IMR-90 (cell line): ENCODE data around the gene AGXT2. TPM values are rescaled to one million over a fixed set of nuclear protein-coding genes. Genes with fewer than 3 reads are reported as not detected.

Experiments used
- ATAC-seq: fragments of 200-7000 bp; cut with Tn5 transposase; 2 replicates; pipeline ENCODE4 v1.9.1; 2020; ENCODE audit warnings: low read depth, mild to moderate bottlenecking, moderate library complexity
- BruUV-seq: library from RNA; stranded (reverse); fragments of 400-500 nt; replicated peaks from 2 replicates; lab custom pipeline; 2021; lab: Mats Ljungman, UMichigan
- CTCF ChIA-PET: fragments of 300-600 bp; formaldehyde crosslinking; extraction: SDS; loops from one replicate; lab custom pipeline; 2021; ENCODE audit warnings: antibody characterized with exemption; lab: Yijun Ruan, JAX
- POLR2A ChIA-PET: fragments of 300-600 bp; sonication (Branson Sonifier 250); formaldehyde crosslinking; loops from one replicate; lab custom pipeline; 2022; ENCODE audit warnings: antibody characterized with exemption; ENCODE audit not compliant: unreplicated experiment; lab: Charles Lee
- DNase-seq: peaks from one replicate; pipeline ENCODE4 v3.0.0; 2013
- H2AFZ ChIP-seq: replicated peaks from 2 replicates; pipeline ENCODE3; 2013; ENCODE audit warnings: low read length, mild to moderate bottlenecking; ENCODE audit not compliant: poor library complexity
- H2AK5ac ChIP-seq: 2 replicates; pipeline ENCODE4 v1.6.1; 2013; ENCODE audit warnings: low read depth, low read length, inconsistent platforms
- H2AK9ac ChIP-seq: replicated peaks from 2 replicates; pipeline ENCODE3; 2013; ENCODE audit warnings: mild to moderate bottlenecking, low read depth, low read length, moderate library complexity; ENCODE audit not compliant: poor library complexity
- H2BK120ac ChIP-seq: 2 replicates; pipeline ENCODE4 v1.6.1; 2013; ENCODE audit warnings: low read depth, low read length, inconsistent platforms
- H2BK15ac ChIP-seq: 3 replicates; pipeline ENCODE4 v1.6.1; 2013; ENCODE audit warnings: low read depth, low read length, inconsistent platforms
- H2BK20ac ChIP-seq: 2 replicates; pipeline ENCODE4 v1.6.1; 2013; ENCODE audit warnings: low read depth, mild to moderate bottlenecking, inconsistent platforms, low read length, moderate library complexity
- H2BK5ac ChIP-seq: 2 replicates; pipeline ENCODE4 v1.6.1; 2013; ENCODE audit warnings: mild to moderate bottlenecking, low read depth, low read length, inconsistent platforms; ENCODE audit not compliant: poor library complexity, severe bottlenecking
- H3K14ac ChIP-seq: replicated peaks from 2 replicates; pipeline ENCODE4 v1.6.1; 2013; ENCODE audit warnings: low read depth, low read length, inconsistent platforms
- H3K18ac ChIP-seq: 2 replicates; pipeline ENCODE4 v1.6.1; 2013; ENCODE audit warnings: low read depth, low read length, control low read depth
- H3K23ac ChIP-seq: 2 replicates; pipeline ENCODE4 v1.6.1; 2013; ENCODE audit warnings: low read depth, low read length, inconsistent platforms
- H3K27ac ChIP-seq: 2 replicates; pipeline ENCODE4 v1.5.1; 2013; ENCODE audit warnings: mild to moderate bottlenecking, control low read depth, low read length; ENCODE audit not compliant: insufficient read depth
- H3K27me3 ChIP-seq: 2 replicates; pipeline ENCODE4 v1.6.1; 2013; ENCODE audit warnings: low read length; ENCODE audit not compliant: control insufficient read depth, insufficient read depth
- H3K36me3 ChIP-seq: 2 replicates; pipeline ENCODE4 v1.6.1; 2013; ENCODE audit warnings: low read length, mixed read lengths; ENCODE audit not compliant: control insufficient read depth, insufficient read depth
- H3K4ac ChIP-seq: 2 replicates; pipeline ENCODE4 v1.6.1; 2013; ENCODE audit warnings: low read depth, low read length, inconsistent platforms
- H3K4me1 ChIP-seq: 2 replicates; pipeline ENCODE4 v1.6.1; 2013; ENCODE audit warnings: low read length, mixed read lengths; ENCODE audit not compliant: control insufficient read depth, insufficient read depth
- H3K4me2 ChIP-seq: 2 replicates; pipeline ENCODE4 v1.6.1; 2013; ENCODE audit warnings: low read depth, mild to moderate bottlenecking, control low read depth, low read length, moderate library complexity
- H3K4me3 ChIP-seq: 2 replicates; pipeline ENCODE4 v1.5.1; 2013; ENCODE audit warnings: low read depth, mild to moderate bottlenecking, control low read depth, low read length, moderate library complexity; ENCODE audit not compliant: insufficient read depth
- H3K56ac ChIP-seq: 2 replicates; pipeline ENCODE4 v1.6.1; 2013; ENCODE audit warnings: low read length, inconsistent platforms; ENCODE audit not compliant: insufficient read depth; ENCODE audit errors: extremely low read depth
- H3K79me1 ChIP-seq, 2 experiments: 2 replicates each; pipeline ENCODE4 v1.6.1; 2013; ENCODE audit warnings: low read length in 2 of 2, inconsistent platforms in 1 of 2, low read depth in 1 of 2
- H3K9ac ChIP-seq: 2 replicates; pipeline ENCODE4 v1.6.1; 2013; ENCODE audit warnings: low read depth, low read length, control low read depth
- H3K9me1 ChIP-seq: 2 replicates; pipeline ENCODE4 v1.6.1; 2013; ENCODE audit warnings: low read length, inconsistent platforms; ENCODE audit not compliant: insufficient read depth
- H3K9me3 ChIP-seq: 2 replicates; pipeline ENCODE4 v1.6.1; 2013; ENCODE audit warnings: low read length; ENCODE audit not compliant: control insufficient read depth, insufficient read depth
- H4K20me1 ChIP-seq: 2 replicates; pipeline ENCODE4 v1.6.1; 2013; ENCODE audit warnings: low read length, inconsistent platforms; ENCODE audit not compliant: insufficient read depth
- H4K5ac ChIP-seq: 2 replicates; pipeline ENCODE4 v1.6.1; 2013; ENCODE audit warnings: mild to moderate bottlenecking, low read depth, low read length, control low read depth
- H4K8ac ChIP-seq, 2 experiments: 2 replicates each; pipeline ENCODE4 v1.6.1; 2013; ENCODE audit warnings: low read depth in 2 of 2, low read length in 2 of 2, control low read depth in 1 of 2, inconsistent platforms in 1 of 2
- H4K91ac ChIP-seq: 2 replicates; pipeline ENCODE4 v1.6.1; 2013; ENCODE audit warnings: low read depth, low read length, inconsistent platforms; ENCODE audit not compliant: insufficient read depth
- CTCF ChIP-seq: conservative IDR thresholded peaks from 2 replicates; pipeline ENCODE4 v1.5.1; 2012; ENCODE audit warnings: mild to moderate bottlenecking, low read depth, low read length, improper control_type of control experiment
- WGBS, 2 experiments: methylation state at CpG; one replicate each; pipeline versions ENCODE4 v1.1.5 to v1.1.7; 2013; ENCODE audit warnings: missing lambda C conversion rate in 2 of 2; ENCODE audit not compliant: insufficient read length in 1 of 2; ENCODE audit errors: extremely low coverage in 2 of 2; 5-methylcytosine and 5-hydroxymethylcytosine counted together
- dilution Hi-C: fragments of 300-500 bp; cut with HindIII; formaldehyde crosslinking; loops from one replicate; pipeline ENCODE4 v1.14.3; 2018; ENCODE audit warnings: low sequenced_read_pairs; ENCODE audit not compliant: unreplicated experiment
- in situ Hi-C: fragments of 300-500 bp; cut with MboI; formaldehyde crosslinking; loops from 3 replicates; pipeline ENCODE4 v1.14.3; 2019; ENCODE audit warnings: low sequenced_read_pairs, inconsistent platforms, mixed read lengths
- intact Hi-C: fragments of 100-400 bp; cut with micrococcal nuclease; formaldehyde crosslinking; loops from 2 replicates; pipeline ENCODE4 v1.10.0; 2022
- polyA plus RNA-seq, 3 experiments: library from polyadenylated mRNA; depleted of rRNA; stranded (reverse); fragments of >200 nt; gene quantifications; 2 replicates each; pipeline ENCODE4 v1.2.3, GENCODE V29; 2012; ENCODE audit warnings: low replicate concordance in 1 of 3
- total RNA-seq: library from RNA; depleted of rRNA; stranded (reverse); fragments of >200 nt; gene quantifications from 2 replicates; pipeline ENCODE4 v1.2.3, GENCODE V29; 2012; rRNA removed

AGXT2 gene
- total and polyA plus RNA-seq, 2 of the 4 experiments (the other 2 are of a cell fraction), result not detected

GRCh38 chr5:34957321-34957720 is 90.4 kb downstream of the AGXT2 start:
- no peaks in the 10 kb centered on the region for H4K20me1 ChIP-seq
- WGBS, 2 experiments, result no CpG with 5 or more reads among the region's 1 CpG
- H3K9ac ChIP-seq, result no peak overlapping the region
- H3K4me2 ChIP-seq, result no peak overlapping the region
- H3K14ac ChIP-seq, result no peak overlapping the region
- no peaks in the 10 kb centered on the region for H3K79me1 ChIP-seq
- no peaks in the 10 kb centered on the region for H3K9me3 ChIP-seq
- BruUV-seq, result no TSS peak
- no peak overlapping the region for H4K5ac ChIP-seq
- no peak overlapping the region for H2BK120ac ChIP-seq
- H3K27me3 ChIP-seq, result no peaks in the 10 kb centered on the region
- ChIA-PET CTCF (interaction anchor here (0.6 to 1.5 kb wide), 9 partner anchors 8 to 1730 kb away, joined by 3 to 7 read pairs (median 4); no protein-coding TSS in a partner anchor), POLR2A (no interaction called here)
- H2BK15ac ChIP-seq, result no peak overlapping the region
- DNase-seq (peak; percentile 31), ATAC-seq (0 out of 2 replicates have a peak, but pooled peaks have one; percentile 40)
- no peak overlapping the region for H3K27ac ChIP-seq
- no peak overlapping the region for H3K23ac ChIP-seq
- intact Hi-C loops, result loop anchor here (5.0 kb wide), 1 partner anchor 970 kb away; no protein-coding TSS in a partner anchor
- dilution Hi-C loops, result no loop called here
- no peak overlapping the region for H3K18ac ChIP-seq
- no peak overlapping the region for H2AFZ ChIP-seq
- H3K9me1 ChIP-seq, result no peaks in the 10 kb centered on the region; the same call in 1 of the 2 replicates
- H3K4me1 ChIP-seq, result peaks cover 5% of the 10 kb centered on the region
- H3K56ac ChIP-seq, result no peak overlapping the region
- no peak overlapping the region for H3K4ac ChIP-seq
- H4K91ac ChIP-seq, result no peak overlapping the region
- H3K36me3 ChIP-seq, result peaks cover 6% of the 10 kb centered on the region
- H2AK5ac ChIP-seq, result no peak overlapping the region
- no peak overlapping the region for H2AK9ac ChIP-seq
- no peak for TF ChIP-seq CTCF
- no peak overlapping the region for H2BK5ac ChIP-seq
- no peak overlapping the region for H4K8ac ChIP-seq
- no peak overlapping the region for H3K4me3 ChIP-seq
- no peak overlapping the region for H2BK20ac ChIP-seq
- in situ Hi-C loops, result no loop called here

Other genes with a start within 250 kb of the AGXT2 start
- gene TTC23L, start 208.8 kb downstream of the AGXT2 start, total RNA-seq, result under 0.01 TPM in 2 replicates
- not detected in 2 replicates for gene TTC23L, start 208.8 kb downstream of the AGXT2 start, polyA plus RNA-seq (2012; rRNA removed)
- 20.8 and 21.5 TPM in 2 replicates for gene RAD1, start 132.4 kb downstream of the AGXT2 start, total RNA-seq
- 18.4 and 18.5 TPM in 2 replicates for gene RAD1, start 132.4 kb downstream of the AGXT2 start, polyA plus RNA-seq (2012; rRNA removed)
- 15.1 and 53.0 TPM in 2 replicates for gene BRIX1, start 132.2 kb downstream of the AGXT2 start, total RNA-seq
- 21.9 and 26.1 TPM in 2 replicates for gene BRIX1, start 132.2 kb downstream of the AGXT2 start, polyA plus RNA-seq (2012; rRNA removed)
- 8.8 and 27.2 TPM in 2 replicates for gene DNAJC21, start 118.4 kb downstream of the AGXT2 start, total RNA-seq
- gene DNAJC21, start 118.4 kb downstream of the AGXT2 start, polyA plus RNA-seq (2012; rRNA removed), result 10.2 and 12.7 TPM in 2 replicates
- 0.54 and 0.56 TPM in 2 replicates for gene PRLR, start 182.5 kb upstream of the AGXT2 start, total RNA-seq
- gene PRLR, start 182.5 kb upstream of the AGXT2 start, polyA plus RNA-seq (2012; rRNA removed), result 0.16 and 0.24 TPM in 2 replicates